Keratinocyte (primary cell): ENCODE results near the gene SLF1.

Experiments
- EZH2 ChIP-seq: IDR thresholded peaks from one replicate; pipeline ENCODE4 v1.6.1; 2012; ENCODE audit warnings: inconsistent platforms, mild to moderate bottlenecking, low read length, moderate library complexity
- TF ChIP-seq, protein P1 (sequence below), 3 experiments: IDR thresholded peaks in 1 of 3; conservative IDR thresholded peaks in 1 of 3; optimal IDR thresholded peaks in 1 of 3; 2 replicates in 2 of 3; 3 replicates in 1 of 3; pipeline versions ENCODE3 to v1.5.1; 2011; ENCODE audit warnings: low read length in 3 of 3, mild to moderate bottlenecking in 3 of 3, moderate library complexity in 2 of 3, control low read depth in 1 of 3, inconsistent platforms in 1 of 3; ENCODE audit not compliant: insufficient read depth in 2 of 3; ENCODE audit errors: extremely low read depth in 1 of 3

DNA sequence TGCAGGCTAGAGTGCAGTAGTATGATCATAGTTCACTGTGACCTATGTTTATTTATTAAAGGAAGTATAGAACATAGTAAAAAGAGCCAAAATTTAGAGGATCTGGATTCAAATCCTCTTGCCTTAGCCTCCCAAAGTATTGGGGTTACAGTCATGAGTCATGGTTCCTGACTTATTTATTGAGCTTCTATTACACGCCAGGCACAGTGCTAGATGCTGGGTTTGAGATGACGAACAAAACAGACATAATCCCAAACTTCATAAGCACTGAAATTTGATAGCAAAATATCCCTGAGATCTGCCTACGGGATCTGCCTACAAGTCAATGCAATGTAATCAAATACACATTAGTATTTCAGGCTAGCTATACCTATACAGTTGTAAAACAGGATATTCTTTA is 2.6 kb upstream of the SLF1 start:
- TF ChIP-seq, protein P1, sequence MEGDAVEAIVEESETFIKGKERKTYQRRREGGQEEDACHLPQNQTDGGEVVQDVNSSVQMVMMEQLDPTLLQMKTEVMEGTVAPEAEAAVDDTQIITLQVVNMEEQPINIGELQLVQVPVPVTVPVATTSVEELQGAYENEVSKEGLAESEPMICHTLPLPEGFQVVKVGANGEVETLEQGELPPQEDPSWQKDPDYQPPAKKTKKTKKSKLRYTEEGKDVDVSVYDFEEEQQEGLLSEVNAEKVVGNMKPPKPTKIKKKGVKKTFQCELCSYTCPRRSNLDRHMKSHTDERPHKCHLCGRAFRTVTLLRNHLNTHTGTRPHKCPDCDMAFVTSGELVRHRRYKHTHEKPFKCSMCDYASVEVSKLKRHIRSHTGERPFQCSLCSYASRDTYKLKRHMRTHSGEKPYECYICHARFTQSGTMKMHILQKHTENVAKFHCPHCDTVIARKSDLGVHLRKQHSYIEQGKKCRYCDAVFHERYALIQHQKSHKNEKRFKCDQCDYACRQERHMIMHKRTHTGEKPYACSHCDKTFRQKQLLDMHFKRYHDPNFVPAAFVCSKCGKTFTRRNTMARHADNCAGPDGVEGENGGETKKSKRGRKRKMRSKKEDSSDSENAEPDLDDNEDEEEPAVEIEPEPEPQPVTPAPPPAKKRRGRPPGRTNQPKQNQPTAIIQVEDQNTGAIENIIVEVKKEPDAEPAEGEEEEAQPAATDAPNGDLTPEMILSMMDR (optimal IDR thresholded peaks at IDR 0.05 in 1 of 3, IDR thresholded peaks at IDR 0.05 in 1 of 3, conservative IDR thresholded peaks at IDR 0.05 in 1 of 3; ENCODE audit: extremely low read depth in 1 of 3, insufficient read depth in 2 of 3, low read length in 3 of 3), result no peak
- TF ChIP-seq EZH2, result no peak
